Choroid plexus epithelial cell (primary cell): ENCODE results near the gene TBC1D2.

Experiments
- DNase-seq: peaks from one replicate; pipeline ENCODE4 v3.0.0-alpha.2; 2010; ENCODE audit warnings: low read depth
- H3K4me3 ChIP-seq: 2 replicates; pipeline ENCODE4 v1.5.1; 2011; ENCODE audit warnings: low read depth, mild to moderate bottlenecking, control low read depth, low read length, moderate library complexity
- TF ChIP-seq, protein P1 (sequence below): conservative IDR thresholded peaks from 2 replicates; pipeline ENCODE4 v1.5.1; 2011; ENCODE audit warnings: low read depth, mild to moderate bottlenecking, control low read depth, inconsistent platforms, low read length, moderate library complexity

The TBC1D2 gene

DNA sequence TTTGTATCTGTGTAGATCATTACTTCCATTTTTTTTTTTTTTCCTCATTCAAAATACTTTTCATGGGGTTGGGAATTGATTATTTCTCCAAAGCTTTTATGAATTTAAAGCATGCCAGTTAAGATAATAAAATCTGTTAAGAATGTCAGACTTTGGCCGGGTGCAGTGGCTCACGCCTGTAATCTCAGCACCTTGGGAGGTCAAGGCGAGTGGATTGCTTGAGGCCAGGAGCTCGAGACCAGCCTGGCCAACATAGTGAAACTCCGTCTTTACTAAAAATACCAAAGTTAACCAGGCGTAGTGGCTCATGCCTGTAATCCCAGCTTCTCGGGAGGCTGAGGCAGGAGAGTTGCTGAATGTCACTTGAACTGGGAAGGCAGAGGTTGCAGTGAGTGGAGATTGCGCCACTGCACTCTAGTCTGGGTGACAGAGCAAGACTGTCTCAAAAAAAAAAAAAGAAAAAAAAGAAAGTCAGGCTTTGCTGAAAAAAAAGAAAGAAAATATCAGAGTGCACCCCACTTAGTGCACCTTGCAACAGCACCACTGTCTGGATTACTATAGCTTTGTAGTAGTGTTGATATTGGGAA, 18.5 kb downstream of the TBC1D2 start:
- DNase-seq = no peak
- H3K4me3 ChIP-seq = no peak overlapping the region
- TF ChIP-seq, protein P1, sequence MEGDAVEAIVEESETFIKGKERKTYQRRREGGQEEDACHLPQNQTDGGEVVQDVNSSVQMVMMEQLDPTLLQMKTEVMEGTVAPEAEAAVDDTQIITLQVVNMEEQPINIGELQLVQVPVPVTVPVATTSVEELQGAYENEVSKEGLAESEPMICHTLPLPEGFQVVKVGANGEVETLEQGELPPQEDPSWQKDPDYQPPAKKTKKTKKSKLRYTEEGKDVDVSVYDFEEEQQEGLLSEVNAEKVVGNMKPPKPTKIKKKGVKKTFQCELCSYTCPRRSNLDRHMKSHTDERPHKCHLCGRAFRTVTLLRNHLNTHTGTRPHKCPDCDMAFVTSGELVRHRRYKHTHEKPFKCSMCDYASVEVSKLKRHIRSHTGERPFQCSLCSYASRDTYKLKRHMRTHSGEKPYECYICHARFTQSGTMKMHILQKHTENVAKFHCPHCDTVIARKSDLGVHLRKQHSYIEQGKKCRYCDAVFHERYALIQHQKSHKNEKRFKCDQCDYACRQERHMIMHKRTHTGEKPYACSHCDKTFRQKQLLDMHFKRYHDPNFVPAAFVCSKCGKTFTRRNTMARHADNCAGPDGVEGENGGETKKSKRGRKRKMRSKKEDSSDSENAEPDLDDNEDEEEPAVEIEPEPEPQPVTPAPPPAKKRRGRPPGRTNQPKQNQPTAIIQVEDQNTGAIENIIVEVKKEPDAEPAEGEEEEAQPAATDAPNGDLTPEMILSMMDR = no peak

DNA sequence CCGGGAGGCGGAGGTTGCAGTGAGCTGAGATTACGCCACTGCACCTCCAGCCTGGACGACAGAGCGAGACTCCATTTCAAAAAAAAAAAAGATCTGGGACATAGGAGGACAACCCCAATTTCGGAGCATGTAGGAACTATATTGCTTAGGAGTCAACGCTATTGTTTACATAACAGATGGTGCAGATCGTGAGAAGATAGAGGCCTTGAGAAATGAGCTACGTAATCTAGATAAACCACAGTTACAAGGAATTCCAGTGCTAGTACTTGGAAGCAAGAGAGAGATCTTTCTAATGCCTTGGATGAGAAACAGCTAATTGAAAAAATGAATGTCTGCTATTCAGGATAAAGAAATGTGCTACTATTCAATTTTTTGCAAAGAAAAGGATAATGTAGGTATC, 20.3 kb downstream of the TBC1D2 start:
- TF ChIP-seq, protein P1 = no peak
- DNase-seq = no peak
- H3K4me3 ChIP-seq = no peak overlapping the region

DNA sequence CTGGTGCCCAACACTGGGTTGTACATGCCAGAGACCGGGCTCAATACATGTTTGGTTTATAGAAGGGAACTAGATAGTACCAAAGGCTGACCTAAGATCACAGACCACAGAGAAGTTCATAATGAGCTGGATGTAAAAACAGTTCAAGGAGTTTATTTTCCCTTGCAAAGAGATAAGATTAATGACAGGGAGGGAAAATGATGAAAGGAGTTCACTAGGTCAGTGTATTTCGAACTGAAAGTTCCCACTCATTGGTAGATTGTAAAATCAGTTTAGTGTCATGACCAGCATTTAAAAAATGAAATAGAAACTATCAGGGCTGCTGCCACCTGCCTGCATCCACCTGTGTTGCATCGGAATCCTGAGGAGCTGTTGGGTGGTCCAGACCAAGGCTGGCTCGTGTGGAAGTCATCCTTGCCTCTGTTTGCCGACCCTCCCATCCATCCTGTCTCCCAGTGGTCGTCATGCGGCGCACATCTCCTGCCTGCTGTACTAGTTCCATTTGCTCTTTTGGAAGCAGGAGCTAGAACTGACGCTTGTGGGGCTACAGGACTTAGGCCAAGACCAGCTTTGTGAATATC, 21.1 kb downstream of the TBC1D2 start:
- TF ChIP-seq, protein P1 = peak; percentile 42
- no peak overlapping the region for H3K4me3 ChIP-seq
- DNase-seq = no peak

DNA sequence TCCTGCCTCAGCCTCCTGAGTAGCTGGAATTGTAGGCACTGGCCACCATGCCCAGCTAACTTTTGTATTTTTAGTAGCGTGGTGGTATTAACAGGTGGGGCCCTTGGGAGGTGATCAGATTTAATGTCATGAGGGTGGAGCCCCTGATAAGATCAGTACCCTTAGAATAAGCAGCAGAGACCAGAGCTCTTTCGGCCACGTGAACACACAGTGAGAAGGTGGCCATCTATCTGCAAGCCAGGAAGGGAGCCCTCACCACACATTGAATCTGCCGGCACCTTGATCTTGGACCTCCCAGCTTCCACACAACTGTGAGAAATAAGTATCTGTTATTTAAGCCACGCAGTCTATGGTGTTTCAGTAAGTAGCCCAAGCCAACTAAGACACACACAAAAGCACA, 22.5 kb downstream of the TBC1D2 start:
- TF ChIP-seq, protein P1 = no peak
- H3K4me3 ChIP-seq = no peak overlapping the region
- no peak for DNase-seq

DNA sequence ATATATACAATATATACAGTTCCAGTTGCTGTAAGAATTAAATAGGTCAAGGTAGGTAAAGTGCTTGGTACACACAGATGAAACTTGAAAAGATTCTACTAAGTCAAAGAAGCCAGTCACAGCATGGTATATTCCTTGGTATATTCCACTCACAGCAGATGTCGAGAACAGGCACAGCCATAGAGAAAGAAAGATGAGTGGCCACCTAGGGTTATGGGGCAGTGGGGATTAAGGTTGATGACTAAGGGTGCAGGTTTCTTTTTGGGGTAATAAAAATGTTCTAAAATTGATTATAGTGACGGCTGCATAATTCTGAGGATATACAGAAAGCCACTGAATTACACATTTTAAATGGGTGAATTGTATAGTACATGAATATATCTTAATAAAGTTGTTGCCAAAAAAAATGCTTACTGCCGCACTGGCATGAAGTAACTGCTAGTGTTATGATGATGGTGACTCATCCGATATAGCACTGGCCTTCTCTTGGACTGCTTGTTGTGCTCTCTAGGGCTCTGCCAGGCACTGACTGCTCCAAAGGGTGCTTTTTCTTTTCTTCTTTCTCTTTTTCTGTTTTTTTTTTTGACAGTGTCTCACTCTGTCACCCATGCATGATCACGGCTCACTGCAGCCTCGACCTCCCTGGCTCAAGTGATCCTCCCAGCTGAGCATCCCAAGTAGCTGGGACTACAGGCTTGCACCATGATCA, 23.5 kb downstream of the TBC1D2 start:
- H3K4me3 ChIP-seq = no peak overlapping the region
- DNase-seq = peak; percentile 95
- TF ChIP-seq, protein P1 = no peak

DNA sequence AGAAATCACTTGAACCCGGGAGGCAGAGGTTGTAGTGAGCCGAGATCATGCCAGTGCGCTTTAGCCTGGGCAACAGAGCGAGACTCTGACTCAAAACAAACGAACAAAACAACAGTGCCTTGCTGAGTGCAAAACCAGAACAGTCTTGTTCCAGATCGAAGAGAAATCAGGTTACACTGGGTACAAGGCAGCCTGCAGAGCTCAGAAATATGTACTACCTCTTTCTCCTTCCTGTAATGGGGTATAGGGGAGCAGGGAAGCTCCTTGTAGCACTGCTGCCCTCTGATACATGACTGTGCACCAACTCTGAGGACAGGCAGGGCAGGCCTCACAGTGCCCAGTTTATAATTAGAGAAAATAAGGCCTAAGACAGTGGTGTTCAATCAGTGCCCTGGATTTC, 24.7 kb downstream of the TBC1D2 start:
- H3K4me3 ChIP-seq = no peak overlapping the region
- TF ChIP-seq, protein P1 = no peak
- DNase-seq = no peak
